Stomach (tissue), 9 donors: Measurements from ENCODE around the gene GNB1L. TPM values are rescaled to one million over a fixed set of nuclear protein-coding genes. Genes with fewer than 3 reads are reported as not detected.
A peak's percentile ranks its signal among the peaks of the same experiment; 100 is the strongest.

ENCODE experiments used
- DNase-seq, 2 donors: peaks; one replicate each; pipeline versions ENCODE4 v3.0.0 to v3.0.0-alpha.2; 2013 to 2019
- H3K27ac ChIP-seq, 5 donors: fragments of 200-600 bp in 4 of 5; sonication (generic) in 4 of 5; one replicate each; pipeline ENCODE4 v1.5.1; 2013 to 2019; ENCODE audit warnings: mild to moderate bottlenecking in 1 of 5, moderate library complexity in 1 of 5
- H3K27me3 ChIP-seq, 3 donors: fragments of 200-600 bp; sonication (generic); one replicate each; pipeline ENCODE4 v1.5.1; 2017 to 2019; ENCODE audit warnings: mixed run types in 1 of 3
- H3K36me3 ChIP-seq, 4 donors: fragments of 200-600 bp; sonication (generic); 1 replicate in 3 of 4; 2 replicates in 1 of 4; pipeline ENCODE4 v1.5.1; 2016 to 2019
- H3K4me1 ChIP-seq, 4 donors: fragments of 200-600 bp; sonication (generic); one replicate each; pipeline ENCODE4 v1.5.1; 2016 to 2019
- H3K4me3 ChIP-seq, 4 donors: fragments of 200-600 bp; sonication (generic) in 3 of 4; one replicate each; pipeline ENCODE4 v1.5.1; 2016 to 2019; ENCODE audit warnings: mild to moderate bottlenecking in 1 of 4
- H3K9me3 ChIP-seq, 4 donors: fragments of 200-600 bp; sonication (generic); one replicate each; pipeline ENCODE4 v1.5.1; 2016 to 2019
- CTCF ChIP-seq, 7 experiments: fragments of 450-650 bp in 4 of 7; fragments of 200-600 bp in 3 of 7; sonication (generic) in 3 of 7; IDR thresholded peaks; one replicate each; pipeline ENCODE4 v1.5.1; 2016 to 2019; ENCODE audit warnings: antibody characterized with exemption in 7 of 7, control low read depth in 2 of 7, mild to moderate bottlenecking in 1 of 7
- EP300 ChIP-seq: sonication (generic); formaldehyde crosslinking; IDR thresholded peaks from one replicate; pipeline ENCODE4 v1.6.1; 2017; ENCODE audit warnings: antibody characterized with exemption
- POLR2A ChIP-seq, 4 donors: fragments of 450-650 bp; IDR thresholded peaks; one replicate each; pipeline ENCODE4 v1.6.1; 2016; ENCODE audit warnings: antibody characterized with exemption in 4 of 4, control low read depth in 2 of 4, mild to moderate bottlenecking in 1 of 4, moderate library complexity in 1 of 4
- POLR2AphosphoS5 ChIP-seq, 3 donors: sonication (generic); formaldehyde crosslinking; IDR thresholded peaks; one replicate each; pipeline ENCODE4 v1.6.1; 2016; ENCODE audit warnings: antibody characterized with exemption in 3 of 3
- WGBS, 5 donors: extraction: QIAGEN DNeasy Blood & Tissue Kit in 3 of 5; methylation state at CpG; one replicate each; pipeline versions ENCODE4 v1.1.5 to v1.1.7; 2013 to 2018; 5-methylcytosine and 5-hydroxymethylcytosine counted together
- intact Hi-C: fragments of 100-400 bp; cut with DNase I; formaldehyde crosslinking; loops from one replicate; pipeline ENCODE4 v1.15.1; 2023; ENCODE audit warnings: low total_unique reads
- polyA plus RNA-seq, 3 donors: library from polyadenylated mRNA; stranded (reverse); fragments of 200-250 nt; gene quantifications; one replicate each; pipeline ENCODE4 v1.2.3, GENCODE V29; 2013
- total RNA-seq, 5 donors: library from RNA; depleted of rRNA; stranded (reverse); fragments of >200 nt; gene quantifications; one replicate each; pipeline versions ENCODE4 v1.1.0 to v1.2.3, GENCODE V29; 2014 to 2016
- donor health status: healthy with polysubstance abuse.
- donor health status: Bipolar disorder and iron deficiency.
- donor health status: healthy.

Gene GNB1L
- total and polyA plus RNA-seq, 8 donors = 0.29 to 6.8 (median 3.1) TPM; not detected in 1

DNA sequence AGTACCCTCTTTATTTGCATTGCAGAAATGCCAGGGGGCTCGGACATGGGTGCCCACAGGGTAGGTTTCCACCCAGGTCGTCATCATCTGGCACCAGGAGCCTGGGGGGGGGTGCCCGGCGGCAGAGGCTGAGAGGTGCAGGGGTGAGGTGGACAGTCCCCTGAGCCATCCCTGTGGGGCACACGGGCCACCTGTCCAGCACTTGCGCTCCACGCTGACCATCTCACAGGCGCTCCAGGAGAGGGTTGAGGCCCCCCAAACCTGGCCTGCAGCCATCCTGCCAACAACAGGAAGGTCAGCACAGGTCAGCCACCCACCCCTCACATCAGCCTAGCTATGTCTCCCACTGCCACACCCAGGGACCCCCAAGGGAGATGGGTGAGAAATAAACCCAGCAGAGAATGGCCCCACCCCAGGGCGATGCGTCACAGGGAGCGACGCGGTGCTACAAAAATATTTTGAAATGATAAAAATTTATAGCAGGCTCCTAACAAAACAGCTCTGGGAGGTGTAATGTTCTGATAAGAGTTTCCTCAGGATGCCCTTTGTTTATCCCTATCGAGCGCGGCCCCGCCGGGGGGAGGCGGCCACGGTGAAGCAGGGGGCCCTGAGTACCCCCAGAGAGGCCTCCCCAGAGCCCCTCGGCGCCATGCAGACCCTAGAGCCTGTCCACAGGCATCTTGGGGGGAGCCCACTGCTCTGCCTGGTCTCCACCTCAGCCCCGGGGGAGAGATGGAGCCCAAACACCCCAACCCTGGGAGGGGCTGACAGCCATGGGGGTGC, 21.0 kb upstream of the GNB1L start:
- Histone ChIP-seq H3K9me3 (no peaks in the 10 kb centered on the region), H3K36me3 (peaks cover 0 to 49% (median 40%) of the 10 kb centered on the region in 4 donors), H3K4me3 (no peak overlapping the region), H3K27ac (no peak overlapping the region), H3K27me3 (no peaks in the 10 kb centered on the region), H3K4me1 (peaks cover under 1 to 36% (median 24%) of the 10 kb centered on the region in 4 donors)
- 76 to 83% (median 79%) methylated on average over 20 to 23 of the region's 23 CpGs for WGBS, 5 donors
- DNase-seq = peak in 1 of 2 donors; percentile 6
- intact Hi-C loops = no loop called here
- TF ChIP-seq POLR2AphosphoS5 (IDR thresholded peaks at IDR 0.05) (no peak), POLR2A (IDR thresholded peaks at IDR 0.05) (no peak), CTCF (IDR thresholded peaks at IDR 0.05) (no peak), EP300 (no peak)

GRCh38 chr22:19875061-19875530, 20.4 kb upstream of the GNB1L start:
- Histone ChIP-seq H3K4me3 (no peak overlapping the region), H3K36me3 (peaks cover 0 to 47% (median 39%) of the 10 kb centered on the region in 4 donors), H3K4me1 (peaks cover 0 to 31% (median 21%) of the 10 kb centered on the region in 4 donors), H3K27me3 (no peaks in the 10 kb centered on the region), H3K9me3 (no peaks in the 10 kb centered on the region), H3K27ac (no peak overlapping the region)
- intact Hi-C loops = no loop called here
- no peak for TF ChIP-seq POLR2AphosphoS5 (IDR thresholded peaks at IDR 0.05)
- TF ChIP-seq EP300 = no peak
- TF ChIP-seq CTCF (IDR thresholded peaks at IDR 0.05) = no peak
- TF ChIP-seq POLR2A (IDR thresholded peaks at IDR 0.05) = no peak
- DNase-seq = peak in 1 of 2 donors; percentile 9
- WGBS, 5 donors = 75 to 86% (median 81%) methylated on average over 5 to 12 of the region's 12 CpGs

GRCh38 chr22:19874307-19875060, 19.8 kb upstream of the GNB1L start:
- H3K4me3 ChIP-seq = no peak overlapping the region
- H3K9me3 ChIP-seq = no peaks in the 10 kb centered on the region
- H3K27me3 ChIP-seq = no peaks in the 10 kb centered on the region
- peaks cover 0 to 41% (median 34%) of the 10 kb centered on the region in 4 donors for H3K36me3 ChIP-seq
- no peak overlapping the region for H3K27ac ChIP-seq
- DNase-seq = peak; percentile 47 to 57
- TF ChIP-seq POLR2A (IDR thresholded peaks at IDR 0.05) = no peak
- WGBS, 5 donors = 45 to 63% (median 51%) methylated on average over 14 to 27 of the region's 27 CpGs
- peaks cover 0 to 29% (median 21%) of the 10 kb centered on the region in 4 donors for H3K4me1 ChIP-seq
- intact Hi-C loops = no loop called here

DNA sequence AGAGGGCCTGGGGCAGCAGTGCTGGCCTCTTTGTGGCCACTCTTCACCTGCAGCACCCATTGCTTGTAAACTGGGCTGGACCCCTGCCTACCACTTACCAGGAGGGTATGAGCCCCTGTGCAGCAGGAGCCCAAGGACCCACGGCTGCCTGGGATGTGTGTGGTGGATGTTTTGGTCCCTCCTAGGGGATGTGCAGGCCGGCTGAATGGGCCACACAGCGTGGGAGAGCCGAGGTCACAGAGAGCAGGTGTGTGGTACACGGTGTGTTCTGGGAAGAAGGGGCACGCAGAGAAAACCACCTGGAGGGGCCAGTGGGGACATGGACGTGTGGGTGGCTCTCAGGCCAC, 19.3 kb upstream of the GNB1L start:
- peaks cover 0 to 41% (median 34%) of the 10 kb centered on the region in 4 donors for H3K36me3 ChIP-seq
- DNase-seq = no peak
- H3K27ac ChIP-seq = no peak overlapping the region
- peaks cover 0 to 29% (median 21%) of the 10 kb centered on the region in 4 donors for H3K4me1 ChIP-seq
- H3K9me3 ChIP-seq = no peaks in the 10 kb centered on the region
- 66 to 76% (median 72%) methylated on average over 7 of the region's 7 CpGs for WGBS, 5 donors
- H3K4me3 ChIP-seq = no peak overlapping the region
- no peaks in the 10 kb centered on the region for H3K27me3 ChIP-seq
- TF ChIP-seq POLR2A (IDR thresholded peaks at IDR 0.05) (no peak), CTCF (IDR thresholded peaks at IDR 0.05) (no peak), EP300 (no peak), POLR2AphosphoS5 (IDR thresholded peaks at IDR 0.05) (no peak)
- intact Hi-C loops = no loop called here
